GM18873 (cell line): ENCODE data around the gene STX8.
"Not testable (repeated sequence)": the region's sequence is repeated elsewhere in the genome, so short reads cannot be mapped to it uniquely, and the experiment has no call there.

Experiments
- ATAC-seq: cut with Tn5 transposase; IDR thresholded peaks from one replicate; pipeline ENCODE4 v1.9.1; 2021; ENCODE audit warnings: mild to moderate bottlenecking, moderate library complexity, moderate number of reproducible peaks; ENCODE audit not compliant: unreplicated experiment, low FRiP score

Gene STX8

GRCh38 chr17:9408868-9409829 lies 166.5 kb downstream of the STX8 start:
- no peak for ATAC-seq

DNA sequence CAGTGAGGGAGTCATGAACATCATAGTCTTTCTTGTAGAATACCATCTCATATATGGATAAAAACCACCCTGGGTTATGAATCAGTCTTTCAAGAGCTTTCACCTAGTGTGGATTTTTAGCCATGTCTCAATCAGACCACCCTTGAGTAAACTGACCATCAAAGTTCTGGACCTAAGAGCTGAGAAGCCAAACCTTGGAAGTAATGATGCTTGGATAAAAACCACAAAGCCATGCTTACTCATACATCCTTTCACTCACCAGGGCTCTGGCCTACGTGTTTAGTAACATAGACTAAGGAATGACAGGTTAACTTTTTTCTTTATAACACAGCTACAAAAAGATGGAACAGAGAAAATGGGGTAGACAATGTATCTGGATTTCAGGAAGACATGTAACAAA lies 167.2 kb downstream of the STX8 start:
- no peak for ATAC-seq

GRCh38 chr17:9406046-9406606 lies 169.5 kb downstream of the STX8 start:
- ATAC-seq: no peak

GRCh38 chr17:9403257-9403656 lies 172.4 kb downstream of the STX8 start:
- no peak for ATAC-seq

DNA sequence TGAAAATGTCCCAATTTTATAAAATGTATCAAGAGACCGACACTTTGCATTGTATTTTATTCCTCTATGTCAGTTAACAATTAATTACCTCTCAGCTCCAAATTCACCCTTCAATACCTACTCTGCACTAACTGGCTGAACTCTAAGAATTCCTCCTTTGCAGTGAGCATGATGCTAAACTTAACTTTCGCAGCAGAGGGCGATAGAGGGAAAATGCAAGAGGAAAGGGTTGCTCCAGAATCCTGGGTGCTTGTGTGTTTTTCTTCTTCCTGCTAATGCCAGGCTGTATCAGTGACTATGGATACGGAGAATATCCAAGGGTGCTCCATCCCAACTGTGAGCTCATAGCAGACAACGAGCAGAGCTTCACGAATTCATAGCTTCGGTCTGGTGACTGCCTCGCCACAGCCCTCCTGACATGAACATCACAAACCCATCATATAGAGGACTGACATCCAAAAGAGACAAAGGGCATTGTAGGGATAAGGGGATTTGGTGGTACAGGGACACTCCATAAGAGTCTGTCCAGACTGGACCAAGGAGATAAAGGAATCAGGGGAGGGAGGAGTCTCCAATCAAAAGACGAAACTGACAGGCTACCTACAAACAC lies 172.9 kb downstream of the STX8 start:
- no peak for ATAC-seq

DNA sequence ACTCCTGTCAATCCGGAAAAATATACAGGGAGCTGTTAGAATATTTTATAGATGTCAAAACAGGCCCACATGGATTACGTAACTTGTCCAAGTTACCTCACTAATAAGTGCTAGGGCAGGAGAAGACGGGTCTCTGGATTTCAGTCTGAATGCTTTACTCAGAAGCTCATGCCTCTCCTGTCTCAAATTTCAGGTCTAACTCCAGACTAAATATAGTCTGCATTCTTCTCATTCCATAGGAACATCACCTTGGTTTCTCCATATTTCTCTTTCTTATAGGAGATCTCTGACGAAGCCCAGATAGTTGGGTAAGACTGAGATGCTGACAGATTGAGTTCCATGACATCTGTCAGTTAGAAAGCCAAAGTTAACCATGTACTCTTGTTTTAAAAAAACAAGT lies 174.2 kb downstream of the STX8 start:
- no peak for ATAC-seq

DNA sequence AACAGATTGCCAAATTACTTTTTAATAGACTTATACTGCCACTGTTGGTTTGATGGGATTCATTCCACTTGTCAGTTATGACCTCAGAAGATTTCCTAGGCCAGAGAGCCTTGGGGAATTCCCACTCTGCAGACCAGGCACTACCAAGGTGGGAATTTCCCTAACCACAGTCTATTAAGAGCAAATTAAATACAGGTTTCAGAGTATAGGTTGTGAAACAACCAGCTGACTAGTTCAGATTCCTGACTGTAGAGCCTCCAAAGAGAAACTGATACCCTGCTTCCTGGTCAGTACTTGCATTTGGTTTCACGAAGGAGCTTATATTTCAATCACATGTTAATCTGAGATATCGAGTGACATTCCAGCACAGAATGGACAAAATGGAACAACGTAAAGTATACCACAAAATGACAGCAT lies 186.5 kb downstream of the STX8 start:
- peak; percentile 83 for ATAC-seq

DNA sequence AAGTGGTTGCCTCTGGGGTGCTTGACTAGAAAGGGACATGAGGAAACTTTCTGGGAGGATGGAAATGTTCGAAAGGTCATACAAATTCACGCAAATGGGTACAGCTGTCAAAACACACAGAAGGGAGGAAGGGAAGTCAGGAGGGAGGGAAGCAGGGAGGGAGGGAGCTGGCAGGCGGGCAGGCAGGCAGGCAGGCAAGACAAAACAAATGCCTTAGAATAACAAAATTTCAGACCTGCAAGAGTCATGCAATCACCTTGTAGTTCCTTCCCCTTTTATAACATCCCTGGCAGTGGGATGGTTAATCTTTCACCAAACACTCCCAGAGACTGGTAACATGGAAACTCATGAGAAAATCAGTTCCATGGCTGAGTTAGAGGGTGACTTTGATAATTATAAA lies 189.2 kb downstream of the STX8 start:
- no peak for ATAC-seq

- ATAC-seq: no peak
These were observed 191.8 kb downstream of the STX8 start for GRCh38 chr17:9383826-9384225.

GRCh38 chr17:9382626-9383025 lies 193.0 kb downstream of the STX8 start:
- ATAC-seq: no peak

GRCh38 chr17:9381068-9381467 lies 194.6 kb downstream of the STX8 start:
- no peak for ATAC-seq

GRCh38 chr17:9380361-9380760 lies 195.3 kb downstream of the STX8 start:
- no peak for ATAC-seq

DNA sequence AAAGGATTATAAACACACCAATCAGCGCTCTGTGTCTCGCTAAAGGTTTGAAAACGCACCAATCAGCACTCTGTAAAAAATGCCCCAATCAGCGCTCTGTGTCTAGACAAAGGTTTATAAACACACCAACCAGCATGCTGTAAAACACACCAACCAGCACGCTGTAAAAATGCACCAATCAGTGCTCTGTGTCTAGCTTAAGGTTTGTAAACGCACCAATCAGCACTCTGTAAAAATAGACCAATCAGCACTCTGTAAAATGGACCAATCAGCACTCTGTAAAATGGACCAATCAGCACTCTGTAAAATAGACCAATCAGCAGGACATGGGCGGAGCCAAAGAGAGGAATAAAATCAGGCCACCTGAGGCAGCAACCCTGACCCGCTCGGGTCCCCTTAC lies 199.4 kb downstream of the STX8 start:
- ATAC-seq: not testable (repeated sequence)

DNA sequence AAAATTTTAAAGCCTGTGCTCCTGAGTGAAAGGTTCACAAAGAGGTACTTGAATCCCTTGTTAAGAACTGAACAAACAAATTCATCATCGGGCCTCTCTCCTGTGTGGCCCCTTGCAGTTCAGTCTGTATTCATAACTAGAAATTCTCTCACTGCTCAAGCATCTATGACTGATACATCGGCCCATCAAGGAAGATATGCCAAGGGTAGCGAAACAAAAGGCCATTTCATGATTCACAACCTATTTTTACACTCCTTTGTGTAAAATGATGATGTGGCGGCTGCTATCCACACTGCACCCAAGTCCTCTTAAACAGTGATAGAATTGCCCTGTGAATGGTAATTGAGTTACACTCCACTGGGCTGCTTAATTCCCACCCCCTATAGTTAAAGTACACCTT lies 204.6 kb downstream of the STX8 start:
- no peak for ATAC-seq

DNA sequence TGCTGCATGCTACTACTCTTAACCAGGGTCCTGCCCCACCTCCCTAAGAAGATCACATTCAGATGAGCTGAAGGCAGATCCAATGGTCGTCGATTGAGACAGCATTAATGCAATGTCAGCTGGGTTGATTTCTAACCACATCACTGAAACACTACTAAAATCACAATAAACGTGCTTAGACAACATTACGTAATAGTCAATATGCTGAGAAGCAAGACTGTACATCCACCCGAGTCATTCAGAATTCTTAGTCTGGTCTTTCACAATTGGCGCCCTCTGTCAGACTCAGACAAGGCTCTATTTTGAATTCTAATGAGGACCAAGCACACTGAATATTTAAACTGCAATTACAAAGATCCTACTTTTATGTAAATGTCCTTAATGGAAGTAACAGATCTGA lies 205.2 kb downstream of the STX8 start:
- no peak for ATAC-seq

GRCh38 chr17:9368631-9369030 lies 207.0 kb downstream of the STX8 start:
- no peak for ATAC-seq

DNA sequence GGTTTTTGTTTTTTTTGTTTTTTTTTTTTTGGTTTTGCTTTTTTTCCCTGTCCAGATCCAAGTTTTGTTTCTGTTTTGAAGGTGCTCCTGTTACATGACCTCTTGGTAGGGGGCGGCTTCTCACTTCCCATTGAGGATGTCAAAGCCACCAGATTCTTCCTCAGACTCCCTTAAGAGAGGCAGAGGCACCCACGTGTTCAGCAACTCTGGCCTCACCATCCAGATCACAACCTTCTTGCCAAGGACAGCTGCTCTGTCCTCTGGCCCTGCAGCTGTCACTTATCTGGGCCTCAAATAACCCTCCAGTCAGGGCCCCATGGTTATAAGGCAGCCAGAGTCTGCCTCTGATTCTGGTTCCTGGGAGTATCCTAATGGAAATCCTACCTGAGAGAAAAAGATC lies 208.5 kb downstream of the STX8 start:
- ATAC-seq: no peak

GRCh38 chr17:9364837-9365430 lies 210.7 kb downstream of the STX8 start:
- ATAC-seq: no peak

- ATAC-seq: no peak
These were observed 211.9 kb downstream of the STX8 start for GRCh38 chr17:9363440-9364350.
